Neural crest cell (in vitro differentiated cells): Measurements from ENCODE around the gene PRKAG2. TPM values are rescaled to one million over a fixed set of nuclear protein-coding genes. Genes with fewer than 3 reads are reported as not detected.
"Not testable (repeated sequence)": the region's sequence is repeated elsewhere in the genome, so short reads cannot be mapped to it uniquely, and the experiment has no call there.

Experiments used
- DNase-seq: peaks from one replicate; pipeline ENCODE4 v3.0.0; 2021; ENCODE audit warnings: low read depth, mixed read lengths, low spot score
- H3K27ac Mint-ChIP-seq: one replicate; pipeline ENCODE4 v1.8.0; 2021; ENCODE audit warnings: mild to moderate bottlenecking, mixed read lengths; ENCODE audit not compliant: unreplicated experiment
- H3K27me3 Mint-ChIP-seq: 2 replicates; pipeline ENCODE4 v1.8.0; 2021; ENCODE audit warnings: low read depth, mild to moderate bottlenecking, mixed read lengths
- H3K36me3 Mint-ChIP-seq: 2 replicates; pipeline ENCODE4 v1.8.0; 2021; ENCODE audit warnings: low read depth, mild to moderate bottlenecking, mixed read lengths
- H3K4me1 Mint-ChIP-seq: 2 replicates; pipeline ENCODE4 v1.8.0; 2021; ENCODE audit warnings: mixed read lengths
- H3K4me3 Mint-ChIP-seq: one replicate; pipeline ENCODE4 v1.8.0; 2021; ENCODE audit warnings: mild to moderate bottlenecking, mixed read lengths
- H3K9me3 Mint-ChIP-seq: 2 replicates; pipeline ENCODE4 v1.8.0; 2021; ENCODE audit warnings: mixed read lengths
- total RNA-seq: library from RNA; stranded (reverse); gene quantifications from 2 replicates; pipeline ENCODE4 v1.2.1, GENCODE V29; 2021
- TF ChIP-seq, protein P1 (sequence below): fragments of 200-600 bp; sonication (generic); conservative IDR thresholded peaks from 2 replicates; pipeline ENCODE4 v1.5.0; 2021; ENCODE audit warnings: antibody characterized with exemption, mild to moderate bottlenecking

The PRKAG2 gene
- total RNA-seq, 1 donor from 2014 or later: 12.5 TPM

DNA sequence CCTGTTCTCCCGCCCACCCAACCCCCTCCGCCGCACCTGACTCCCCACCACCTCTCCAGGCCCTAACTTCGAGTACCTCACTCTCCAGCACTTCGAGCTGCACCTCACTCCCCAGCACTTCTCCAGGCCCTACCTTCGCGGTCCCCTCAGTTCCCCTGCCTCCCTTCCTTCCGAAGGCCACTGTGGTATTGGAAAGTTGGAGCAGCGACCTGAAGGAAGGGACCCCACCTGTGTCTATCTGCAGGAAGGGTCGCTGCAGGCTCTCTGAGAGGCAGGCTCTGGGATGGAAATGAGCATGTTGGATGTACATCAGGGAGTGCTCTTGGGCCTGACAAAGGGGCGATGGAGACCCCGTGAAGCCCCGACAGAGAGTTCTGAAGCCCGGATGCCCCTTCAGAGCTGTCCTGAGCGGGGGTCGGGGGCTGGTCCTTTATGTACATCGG is 122.2 kb downstream of the PRKAG2 start:
- Mint-ChIP-seq H3K27ac (no peak overlapping the region), H3K4me1 (peaks cover 29% of the 10 kb centered on the region), H3K9me3 (no peaks in the 10 kb centered on the region), H3K36me3 (no peaks in the 10 kb centered on the region), H3K4me3 (no peak overlapping the region), H3K27me3 (no peaks in the 10 kb centered on the region)
- DNase-seq: no peak
- TF ChIP-seq, protein P1, sequence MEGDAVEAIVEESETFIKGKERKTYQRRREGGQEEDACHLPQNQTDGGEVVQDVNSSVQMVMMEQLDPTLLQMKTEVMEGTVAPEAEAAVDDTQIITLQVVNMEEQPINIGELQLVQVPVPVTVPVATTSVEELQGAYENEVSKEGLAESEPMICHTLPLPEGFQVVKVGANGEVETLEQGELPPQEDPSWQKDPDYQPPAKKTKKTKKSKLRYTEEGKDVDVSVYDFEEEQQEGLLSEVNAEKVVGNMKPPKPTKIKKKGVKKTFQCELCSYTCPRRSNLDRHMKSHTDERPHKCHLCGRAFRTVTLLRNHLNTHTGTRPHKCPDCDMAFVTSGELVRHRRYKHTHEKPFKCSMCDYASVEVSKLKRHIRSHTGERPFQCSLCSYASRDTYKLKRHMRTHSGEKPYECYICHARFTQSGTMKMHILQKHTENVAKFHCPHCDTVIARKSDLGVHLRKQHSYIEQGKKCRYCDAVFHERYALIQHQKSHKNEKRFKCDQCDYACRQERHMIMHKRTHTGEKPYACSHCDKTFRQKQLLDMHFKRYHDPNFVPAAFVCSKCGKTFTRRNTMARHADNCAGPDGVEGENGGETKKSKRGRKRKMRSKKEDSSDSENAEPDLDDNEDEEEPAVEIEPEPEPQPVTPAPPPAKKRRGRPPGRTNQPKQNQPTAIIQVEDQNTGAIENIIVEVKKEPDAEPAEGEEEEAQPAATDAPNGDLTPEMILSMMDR: no peak

DNA sequence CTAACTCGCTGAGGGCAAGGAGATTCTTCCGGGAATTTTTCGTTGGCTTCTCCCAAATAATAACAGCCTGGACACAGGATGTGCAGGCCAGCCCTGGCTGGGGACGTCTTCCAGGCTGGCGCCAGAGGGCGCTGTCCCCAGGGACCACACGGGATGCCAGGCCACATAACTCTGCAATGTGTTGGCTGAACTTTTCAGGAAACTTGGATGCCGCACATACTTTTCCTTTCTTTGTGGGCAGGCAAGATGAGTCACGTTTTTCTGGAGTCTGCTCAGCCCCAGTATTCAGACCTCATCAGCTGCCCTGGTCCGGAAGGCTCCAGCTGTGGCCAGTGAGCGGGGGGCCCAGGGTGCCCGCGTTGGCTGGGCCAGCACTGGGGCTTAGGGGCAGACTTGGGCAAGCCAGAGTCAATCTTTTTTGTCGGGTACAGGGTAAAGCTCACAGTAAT is 122.7 kb downstream of the PRKAG2 start:
- H3K9me3 Mint-ChIP-seq: no peaks in the 10 kb centered on the region
- H3K4me1 Mint-ChIP-seq: peaks cover 29% of the 10 kb centered on the region
- H3K27ac Mint-ChIP-seq: peak overlapping the region; percentile 80
- no peaks in the 10 kb centered on the region for H3K27me3 Mint-ChIP-seq
- H3K4me3 Mint-ChIP-seq: no peak overlapping the region
- DNase-seq: peak; percentile 73
- TF ChIP-seq, protein P1: peak; percentile 84
- H3K36me3 Mint-ChIP-seq: no peaks in the 10 kb centered on the region

DNA sequence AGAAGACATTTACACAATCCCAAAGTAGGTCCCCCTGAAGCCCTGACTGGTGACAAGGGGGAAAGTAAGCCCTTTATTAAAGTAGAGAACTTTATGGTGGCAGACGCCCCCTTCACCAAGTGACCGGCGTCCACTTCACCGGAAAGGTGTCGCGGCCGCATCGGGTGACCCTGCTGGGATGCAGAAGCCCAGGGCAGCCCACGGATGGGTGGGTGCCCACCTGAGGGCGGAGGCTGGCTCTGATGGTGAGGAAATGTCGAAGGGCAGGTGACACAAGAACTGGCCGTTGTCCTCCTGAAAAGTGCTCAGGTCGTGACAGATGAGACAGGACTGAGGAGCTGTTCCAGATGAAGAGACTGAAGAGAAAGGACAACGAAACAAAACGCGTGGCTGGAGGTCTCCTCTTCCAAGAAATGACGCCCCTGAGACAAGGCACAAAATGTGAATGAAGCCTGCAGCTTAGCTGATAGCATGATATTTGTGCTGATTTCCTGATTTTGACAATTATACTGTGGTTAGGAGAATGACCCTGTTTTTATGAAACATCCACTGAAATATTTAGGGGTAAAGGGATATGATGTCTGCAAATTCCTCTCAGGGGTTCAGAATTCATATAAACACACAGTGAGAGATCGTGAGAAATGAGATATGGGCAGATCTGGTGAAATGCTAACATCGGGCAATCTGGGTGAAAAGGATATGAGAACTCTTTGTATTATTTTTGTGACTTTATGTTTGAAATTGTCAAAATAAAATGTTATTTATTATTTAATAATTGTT is 123.9 kb downstream of the PRKAG2 start:
- H3K27ac Mint-ChIP-seq: no peak overlapping the region
- peaks cover 28% of the 10 kb centered on the region for H3K4me1 Mint-ChIP-seq
- no peaks in the 10 kb centered on the region for H3K9me3 Mint-ChIP-seq
- H3K36me3 Mint-ChIP-seq: no peaks in the 10 kb centered on the region
- H3K27me3 Mint-ChIP-seq: no peaks in the 10 kb centered on the region
- H3K4me3 Mint-ChIP-seq: no peak overlapping the region
- TF ChIP-seq, protein P1: no peak
- DNase-seq: no peak

DNA sequence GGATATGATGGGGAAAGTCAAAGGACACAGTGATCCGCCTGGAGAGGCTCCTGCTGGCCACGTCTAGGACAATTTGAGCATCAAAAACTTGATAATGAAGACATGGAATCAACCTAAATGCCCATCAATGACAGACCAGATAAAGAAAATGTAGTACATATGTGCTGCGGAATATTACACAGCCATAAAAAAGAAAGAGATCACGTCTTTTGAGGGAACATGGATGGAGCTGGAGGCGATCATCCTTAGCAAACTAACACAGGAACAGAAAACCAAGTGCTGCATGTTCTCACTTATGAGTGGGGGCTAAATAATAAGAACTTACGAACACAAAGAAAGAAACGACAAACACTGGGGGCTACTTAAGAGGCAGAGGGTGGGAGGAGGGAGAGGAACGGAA is 124.9 kb downstream of the PRKAG2 start:
- peaks cover 19% of the 10 kb centered on the region for H3K4me1 Mint-ChIP-seq
- no peak overlapping the region for H3K27ac Mint-ChIP-seq
- TF ChIP-seq, protein P1: no peak
- no peaks in the 10 kb centered on the region for H3K36me3 Mint-ChIP-seq
- DNase-seq: no peak
- H3K27me3 Mint-ChIP-seq: no peaks in the 10 kb centered on the region
- no peaks in the 10 kb centered on the region for H3K9me3 Mint-ChIP-seq
- H3K4me3 Mint-ChIP-seq: no peak overlapping the region

DNA sequence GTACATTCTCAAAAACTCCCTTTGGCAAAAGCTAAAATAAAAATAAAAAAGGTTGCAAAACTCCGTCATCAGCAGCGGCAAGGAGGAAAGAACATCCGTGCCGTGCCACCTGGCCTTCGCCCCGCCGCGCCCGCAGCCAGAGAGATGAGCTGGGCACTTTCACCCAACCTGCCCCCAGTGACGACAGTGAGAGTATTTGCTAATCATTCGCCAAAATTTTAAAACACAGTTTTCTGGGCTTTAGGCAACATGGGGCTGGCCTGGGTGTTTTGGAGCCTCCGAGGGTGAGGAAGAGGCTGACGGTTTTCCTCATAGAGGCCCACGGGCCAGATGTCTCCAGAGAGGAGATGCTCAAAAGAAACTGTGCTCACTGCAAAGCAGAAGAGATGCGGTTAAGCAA is 128.2 kb downstream of the PRKAG2 start:
- Mint-ChIP-seq H3K27ac (no peak overlapping the region), H3K9me3 (no peaks in the 10 kb centered on the region)
- no peak for DNase-seq

DNA sequence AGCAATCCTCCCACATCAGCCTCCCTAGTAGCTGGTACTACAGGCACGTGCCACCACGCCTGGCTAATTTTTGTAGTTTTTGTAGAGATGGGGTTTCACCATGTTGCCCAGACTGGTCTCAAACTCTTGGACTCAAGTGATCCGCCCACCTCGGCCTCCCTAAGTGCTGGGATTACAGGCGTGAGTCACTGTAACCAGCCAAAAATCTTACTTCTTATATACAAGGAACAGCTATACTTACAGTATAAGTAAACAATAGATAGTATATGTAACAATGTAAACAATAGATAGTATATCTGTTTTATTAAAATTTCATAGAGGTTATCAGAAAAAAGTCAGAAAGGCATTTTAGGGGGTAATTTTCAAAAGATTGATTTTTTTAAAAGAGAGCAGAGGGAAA is 128.9 kb downstream of the PRKAG2 start:
- not testable (repeated sequence) for H3K27ac Mint-ChIP-seq, H3K4me3 Mint-ChIP-seq, H3K9me3 Mint-ChIP-seq, DNase-seq, H3K36me3 Mint-ChIP-seq, H3K27me3 Mint-ChIP-seq
- H3K4me1 Mint-ChIP-seq: peaks cover 14% of the 10 kb centered on the region

More for the DNA sequence above, 128.2 kb downstream of the PRKAG2 start:
- no peaks in the 10 kb centered on the region for H3K36me3 Mint-ChIP-seq
- H3K4me1 Mint-ChIP-seq: peaks cover 7% of the 10 kb centered on the region
- no peaks in the 10 kb centered on the region for H3K27me3 Mint-ChIP-seq
- no peak overlapping the region for H3K4me3 Mint-ChIP-seq
- TF ChIP-seq, protein P1: no peak
